Activated T-helper 1 cell treated with Interleukin-2 at 50 U/mL for 16 hours (primary cell): ENCODE measurements around the gene C1QTNF9B.
"Not testable (repeated sequence)": the region's sequence is repeated elsewhere in the genome, so short reads cannot be mapped to it uniquely, and the experiment has no call there.

Source experiments
- DNase-seq: peaks from one replicate; pipeline ENCODE4 v3.0.0-alpha.2; 2020; ENCODE audit warnings: low read depth

The C1QTNF9B gene

DNA sequence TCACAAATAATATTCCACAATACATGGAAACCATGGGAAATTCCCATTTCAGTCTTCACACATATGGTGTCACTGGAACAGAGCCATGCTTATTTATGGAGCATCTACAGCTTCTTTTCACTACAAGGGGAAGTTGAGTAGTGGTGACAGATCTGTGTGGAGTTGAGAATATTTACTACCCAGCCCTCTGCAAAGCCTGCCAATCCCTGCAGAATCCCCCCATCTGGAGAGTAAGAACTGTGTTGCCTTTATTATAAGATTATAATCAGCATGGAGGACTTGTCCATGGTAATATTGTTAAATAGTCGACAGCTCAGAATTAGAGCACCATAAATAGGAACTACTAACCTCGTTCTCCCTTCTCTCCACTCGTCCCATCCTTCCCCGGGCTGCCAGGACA lies 3.5 kb downstream of the C1QTNF9B start:
- DNase-seq, result not testable (repeated sequence)

DNA sequence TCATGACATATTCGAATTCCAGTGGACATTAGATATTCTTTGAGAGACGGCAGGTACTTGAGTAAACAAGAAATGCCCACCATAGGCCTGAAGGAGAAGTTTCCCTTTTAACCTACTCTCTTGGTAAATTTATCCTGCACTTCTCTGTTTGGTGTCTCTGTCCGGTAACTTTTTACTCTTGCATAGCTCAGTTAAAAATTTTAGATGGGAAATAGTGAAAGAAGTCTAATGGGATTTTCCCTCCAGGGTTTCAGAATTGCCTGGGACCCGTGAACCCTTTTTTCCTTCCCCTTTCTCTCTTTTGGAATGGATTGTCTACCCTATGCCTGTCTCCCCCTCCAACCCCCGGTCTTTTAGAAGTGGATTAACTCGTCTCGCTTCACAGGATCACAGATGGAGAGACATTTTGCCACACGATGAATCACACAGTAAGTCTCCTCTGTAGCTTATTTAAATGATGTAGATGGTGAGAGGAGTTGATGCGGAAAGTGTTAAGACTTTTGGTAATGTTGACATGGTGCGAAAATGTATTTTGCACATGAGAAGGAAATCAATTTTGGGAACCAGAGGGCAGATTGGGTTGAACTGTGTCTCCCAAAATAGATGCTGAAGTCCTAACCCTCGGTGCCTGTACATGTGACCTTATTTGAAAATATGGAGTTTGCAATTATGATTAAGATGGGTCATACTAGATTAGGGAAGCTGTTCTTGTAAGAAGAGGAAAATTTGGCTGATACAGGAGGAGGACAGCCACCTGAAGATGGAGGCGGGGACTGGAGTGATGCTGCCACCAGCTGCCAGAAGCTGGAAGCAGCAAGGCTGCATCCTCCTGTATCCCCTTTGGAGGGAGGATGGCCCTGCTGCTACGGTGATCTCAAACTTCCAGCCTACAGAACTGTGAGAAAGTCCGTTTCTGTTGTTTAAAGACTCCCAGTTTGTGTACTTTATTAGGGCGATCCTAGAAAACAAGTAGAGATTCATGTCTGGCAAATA lies 7.4 kb downstream of the C1QTNF9B start:
- no peak for DNase-seq

DNA sequence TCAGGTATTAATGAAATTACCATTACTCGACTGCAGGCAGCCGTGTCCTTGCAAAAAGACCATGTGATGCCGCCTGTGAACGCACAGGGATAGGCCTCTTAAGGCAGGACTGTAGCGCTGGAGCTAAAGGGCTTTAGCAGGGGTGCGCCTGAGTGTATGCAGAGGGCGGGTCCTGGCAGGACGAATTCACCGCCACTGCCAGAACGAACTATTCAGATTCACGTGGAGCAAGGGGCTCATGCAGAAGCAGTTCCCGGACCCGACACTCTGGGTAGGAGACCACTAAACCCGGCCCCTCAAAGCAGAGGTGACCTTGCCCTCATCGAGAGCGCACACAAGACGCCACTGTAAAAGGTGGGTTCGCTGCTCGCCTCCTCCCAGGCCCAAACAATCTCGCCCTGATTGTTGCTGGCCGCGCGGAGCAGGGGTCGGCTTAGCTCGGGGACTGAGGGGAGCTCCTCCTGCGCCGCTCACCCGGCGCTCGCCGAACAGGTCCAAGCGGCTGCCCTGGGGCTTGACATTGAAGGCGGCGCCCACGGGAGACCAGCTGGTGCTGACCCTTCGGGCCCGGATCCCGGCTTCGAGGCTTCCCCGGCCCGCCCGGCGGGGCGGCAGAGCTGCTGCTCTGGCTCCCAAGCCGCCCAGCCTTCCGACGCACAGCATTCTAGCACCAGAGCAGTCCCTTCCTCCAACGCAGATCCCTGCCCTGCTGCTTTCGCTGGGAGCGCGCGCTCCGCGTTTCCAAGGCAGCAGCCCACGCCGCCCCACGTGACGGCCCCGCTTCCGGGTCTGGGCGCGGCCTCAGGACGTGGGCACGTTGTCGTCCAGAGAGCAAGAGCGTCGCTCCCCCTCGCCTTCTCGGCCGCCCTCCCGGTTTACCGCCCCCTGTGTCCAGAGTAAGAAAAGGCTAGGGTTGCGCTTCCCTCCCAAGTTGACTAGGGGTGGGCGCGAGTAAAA lies 8.4 kb downstream of the C1QTNF9B start, which contains the start of gene MIPEP:
Gene MIPEP, minus strand, starts transcription at position 743 of the 957 bp plus-strand sequence. Its CDS starts 80 bp downstream, at position 663.
- peak; percentile 82 for DNase-seq

DNA sequence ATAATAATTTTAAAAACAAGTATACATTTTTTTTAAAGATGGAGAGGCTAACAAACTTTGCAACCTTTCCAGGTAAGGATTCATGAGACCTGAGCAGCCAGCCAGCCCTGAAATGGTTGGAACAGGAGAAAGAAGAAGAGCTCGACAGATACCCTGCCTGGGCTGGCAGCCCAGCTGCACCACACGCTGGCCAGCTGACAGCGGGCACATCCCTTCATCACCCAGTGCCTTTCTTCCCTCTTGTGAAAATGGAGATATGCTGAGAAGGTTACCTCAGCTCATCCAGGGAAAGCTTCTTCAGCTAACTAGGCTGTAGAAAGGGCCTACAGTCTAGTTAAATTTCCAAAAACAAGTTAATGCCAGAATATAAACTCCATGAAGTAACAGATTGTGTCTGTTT lies 12.9 kb downstream of the C1QTNF9B start:
- not testable (repeated sequence) for DNase-seq

DNA sequence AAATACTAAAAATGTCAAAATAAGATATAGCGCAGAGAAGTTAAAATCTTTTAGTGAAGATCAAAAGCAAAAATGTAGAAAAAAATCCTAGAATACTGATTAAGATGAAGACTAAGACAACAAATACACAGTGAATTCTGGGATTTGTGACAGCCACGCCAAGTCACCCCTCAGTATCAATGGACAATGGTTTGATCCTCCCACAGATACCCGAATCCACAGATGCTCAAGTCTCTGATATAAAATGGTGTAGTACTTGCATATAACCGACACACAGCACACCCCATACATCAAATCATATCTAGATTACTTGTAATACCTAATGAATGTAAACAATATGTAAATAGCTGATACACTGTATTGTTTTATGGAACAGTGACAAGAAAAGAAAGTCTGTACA lies 14.0 kb downstream of the C1QTNF9B start:
- DNase-seq, result no peak

DNA sequence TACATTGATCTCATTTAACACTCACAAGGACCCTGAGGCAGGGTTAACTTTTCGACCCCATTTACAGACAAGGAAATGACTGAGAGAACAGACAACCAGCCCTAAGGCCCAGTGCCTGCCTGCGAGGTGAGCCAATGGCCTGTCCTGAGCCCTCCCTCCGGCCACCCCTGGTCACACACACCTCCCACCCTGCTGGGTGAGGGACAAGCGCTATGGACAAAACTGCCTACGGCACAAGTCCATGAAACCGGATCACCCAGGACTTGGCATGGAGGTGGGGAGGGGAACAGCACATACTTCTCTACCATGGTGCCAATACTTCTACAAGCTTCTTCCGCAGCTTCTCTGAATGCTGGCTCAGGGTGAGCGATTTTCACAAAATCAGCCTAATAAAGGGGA lies 15.9 kb downstream of the C1QTNF9B start:
- not testable (repeated sequence) for DNase-seq

DNA sequence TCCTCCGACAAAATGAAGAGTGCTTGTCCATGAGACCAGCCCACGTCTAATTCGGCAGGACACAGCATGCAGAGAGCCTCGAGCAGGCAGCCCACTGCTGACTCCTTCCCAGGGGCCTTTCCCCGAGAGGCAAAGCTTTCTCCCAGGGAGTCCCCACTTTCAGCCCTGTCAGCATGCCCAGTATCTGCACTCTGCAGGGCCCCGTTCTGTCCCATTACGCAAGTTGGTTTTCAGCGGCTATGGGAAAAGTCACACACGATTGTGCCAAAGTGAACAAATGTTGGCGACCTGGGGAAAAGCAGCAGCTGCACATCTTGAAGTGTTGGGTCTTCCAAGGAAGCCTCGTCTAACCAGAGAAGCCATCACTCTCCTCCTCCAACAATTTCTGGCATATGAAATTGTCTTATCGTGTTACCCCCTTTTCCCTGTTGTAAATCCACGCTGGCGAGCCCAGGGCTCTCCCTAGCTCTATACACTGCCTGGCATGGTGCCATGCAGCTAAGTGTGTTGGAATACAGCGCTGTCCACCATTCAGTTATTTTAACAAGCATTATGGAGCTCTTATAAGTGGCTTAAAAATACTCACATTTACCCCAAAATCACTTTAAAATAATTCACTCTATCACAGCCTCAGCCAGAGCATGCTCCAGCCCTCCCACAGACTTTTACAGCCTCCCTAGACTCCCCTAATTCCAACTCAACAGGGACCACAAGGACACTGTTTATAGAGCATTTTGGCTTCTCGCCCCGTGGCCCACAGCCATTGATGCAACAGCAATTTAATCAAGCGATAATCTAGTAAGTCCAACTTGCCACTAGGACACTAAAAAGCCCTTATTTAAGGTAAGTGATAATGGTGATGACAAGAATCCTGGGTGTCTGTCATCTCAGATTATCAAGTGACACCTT lies 16.6 kb downstream of the C1QTNF9B start:
- not testable (repeated sequence) for DNase-seq

DNA sequence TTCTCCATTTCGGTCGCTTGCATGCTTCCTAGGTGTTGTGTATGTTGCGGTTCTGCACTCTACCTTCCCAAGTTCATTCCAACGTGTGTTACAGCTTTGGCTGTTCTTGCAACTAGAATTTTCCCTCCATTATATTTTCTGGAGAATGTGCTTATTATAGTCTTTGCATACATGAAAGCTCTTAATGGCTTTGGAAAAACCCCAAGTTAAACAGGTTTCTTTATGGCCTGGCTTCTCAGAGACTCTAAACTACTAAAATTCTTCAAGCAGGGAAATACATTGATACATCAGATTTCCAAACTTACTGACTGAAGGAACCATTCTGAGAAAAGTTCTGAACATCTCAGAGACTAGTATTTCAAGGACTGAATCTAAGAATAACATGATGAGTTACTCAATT lies 20.0 kb downstream of the C1QTNF9B start:
- DNase-seq, result no peak

DNA sequence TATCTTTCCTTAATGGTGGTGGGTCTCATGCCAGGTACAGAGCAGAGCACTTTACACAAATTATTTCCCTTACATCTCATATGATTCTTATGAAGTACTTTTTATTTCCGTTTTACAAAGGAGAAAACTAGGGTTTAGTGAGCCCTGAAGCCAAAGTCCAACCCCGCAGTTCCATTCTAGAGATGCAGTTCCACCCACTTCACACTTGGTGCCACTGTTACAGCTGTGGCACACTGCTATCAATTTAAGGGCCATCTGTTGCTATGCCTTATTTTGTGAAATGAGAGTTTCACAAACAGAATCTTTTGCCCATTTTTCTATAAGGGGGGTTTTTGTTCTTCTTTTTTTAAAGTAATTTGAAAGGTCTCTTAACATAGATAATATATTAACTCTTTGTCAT lies 21.0 kb downstream of the C1QTNF9B start:
- DNase-seq, result no peak

DNA sequence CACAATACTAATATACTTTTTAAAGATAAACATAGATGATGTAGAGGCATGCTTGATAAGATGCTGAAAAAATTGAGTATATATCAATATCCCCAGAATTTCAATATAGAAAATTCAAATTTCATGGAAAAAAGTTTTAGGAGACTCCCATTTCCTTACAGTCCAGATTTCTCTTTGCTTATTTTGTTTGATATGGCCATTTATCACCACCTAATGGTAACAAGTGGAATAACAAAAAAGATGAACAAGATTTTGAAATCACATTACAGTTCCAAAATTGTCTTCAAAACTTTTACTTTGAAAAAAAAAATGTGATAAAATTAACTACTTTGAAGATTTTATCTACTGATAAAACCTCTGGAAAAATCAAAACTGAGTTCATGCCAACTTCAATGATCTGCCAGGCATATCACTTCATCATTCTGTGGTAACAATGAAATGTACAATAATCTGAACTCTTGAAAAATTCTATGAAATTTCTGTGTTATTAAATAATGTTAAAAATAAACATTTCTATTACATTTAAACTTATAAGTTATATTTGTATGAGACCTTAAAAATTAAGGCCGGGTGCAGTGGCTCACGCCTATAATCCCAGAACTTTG lies 25.6 kb downstream of the C1QTNF9B start:
- DNase-seq, result no peak

DNA sequence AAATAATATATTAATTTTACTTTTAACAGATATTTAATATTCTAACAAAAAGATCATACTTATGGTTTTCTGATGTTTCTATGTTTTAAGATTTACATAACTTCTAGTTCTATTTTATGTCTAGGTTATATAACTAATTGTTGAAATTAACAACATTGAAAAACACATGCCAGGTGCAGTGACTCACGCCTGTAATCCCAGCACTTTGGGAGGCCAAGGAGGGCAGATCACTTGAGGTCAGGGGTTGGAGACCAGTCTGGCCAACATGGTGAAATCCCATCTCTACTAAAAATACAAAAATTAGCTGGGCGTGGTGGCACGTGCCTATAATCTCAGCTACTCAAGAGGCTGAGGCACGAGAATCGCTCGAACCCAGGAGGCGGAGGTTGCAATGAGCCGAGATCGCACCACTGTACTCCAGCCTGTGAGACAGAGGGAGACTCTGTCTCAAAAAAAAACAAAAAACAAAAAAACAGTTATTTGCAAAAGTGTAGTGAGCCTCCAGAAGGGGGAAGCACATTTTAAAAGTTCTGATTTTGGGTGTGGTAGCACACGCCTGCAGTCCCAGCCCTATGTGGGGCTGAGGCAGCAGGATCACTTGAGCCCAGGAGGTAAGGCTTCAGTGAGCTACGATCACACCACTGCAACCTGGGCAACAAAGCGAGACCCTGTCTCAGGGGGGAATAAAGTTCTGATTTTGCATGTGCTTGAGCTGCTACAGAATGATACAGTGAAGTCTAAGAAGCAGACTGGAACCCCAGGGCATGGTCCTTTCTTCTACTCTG lies 26.8 kb downstream of the C1QTNF9B start:
- DNase-seq, result no peak

DNA sequence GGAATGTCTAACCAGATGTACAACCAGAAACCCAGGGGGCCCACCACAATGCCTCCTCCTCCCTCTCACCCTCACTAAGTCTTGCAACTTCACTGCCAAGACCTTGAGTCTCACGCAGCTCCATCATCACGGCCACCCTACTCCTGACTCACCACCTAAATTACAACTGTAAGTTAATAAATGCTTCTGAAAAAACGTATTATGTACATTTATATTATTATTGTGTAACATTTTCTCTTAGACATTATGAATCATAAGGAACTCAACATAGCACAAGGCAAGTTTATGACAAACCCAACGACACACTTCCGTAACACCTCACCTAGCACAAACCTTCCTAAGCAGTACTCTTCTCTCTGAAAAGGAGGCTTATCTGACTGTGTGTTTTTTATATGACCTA lies 28.8 kb downstream of the C1QTNF9B start:
- no peak for DNase-seq

DNA sequence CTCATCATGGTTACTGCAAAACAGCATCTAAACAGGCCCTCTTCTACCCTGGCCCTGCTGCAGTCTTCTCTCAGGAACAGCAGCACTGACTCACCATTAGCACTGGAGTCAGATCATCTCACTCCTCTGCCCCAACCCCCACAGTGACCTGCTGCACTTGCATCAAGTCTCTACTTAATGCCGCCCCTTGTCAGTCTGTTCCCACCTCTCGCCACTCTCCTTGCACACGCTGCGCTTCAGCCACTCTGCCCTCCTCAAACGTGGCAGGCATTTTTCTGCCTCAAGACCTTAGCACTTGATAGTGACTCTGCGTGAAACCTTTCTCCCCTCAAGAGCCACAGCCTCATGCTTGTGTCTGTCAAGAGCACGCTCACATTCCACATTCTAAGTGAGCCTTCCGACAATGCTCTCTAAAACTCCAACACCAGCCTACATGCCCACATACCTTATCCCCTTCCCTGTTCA lies 30.2 kb downstream of the C1QTNF9B start:
- DNase-seq, result no peak

DNA sequence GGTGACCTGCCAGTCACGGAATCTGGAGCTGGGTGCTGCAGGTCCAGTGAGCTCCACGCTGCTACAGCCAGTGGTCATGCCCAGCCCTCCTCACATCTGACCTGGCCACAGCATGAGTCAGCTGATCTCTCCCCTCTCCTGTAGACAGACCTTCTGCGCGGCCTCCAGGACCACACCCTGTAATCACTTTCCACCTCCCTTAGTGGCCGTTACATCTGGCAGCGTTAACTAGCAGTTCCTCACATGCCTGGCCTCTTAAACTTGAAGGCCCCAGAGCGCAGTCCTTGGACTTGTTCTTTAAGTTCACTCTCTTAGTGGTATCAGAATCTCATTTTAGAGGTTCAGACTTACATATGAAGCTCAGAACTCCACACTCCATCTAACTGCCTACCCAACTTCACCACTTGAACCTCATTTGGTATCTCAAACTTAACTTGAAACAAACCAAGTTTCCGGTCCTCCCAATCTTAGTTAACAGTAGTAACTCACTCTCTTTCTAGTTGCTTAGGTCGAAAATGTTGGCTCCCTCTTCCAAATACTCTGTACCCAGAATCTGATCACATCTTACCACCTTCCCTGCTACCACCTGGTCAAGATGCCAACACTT lies 30.8 kb downstream of the C1QTNF9B start:
- no peak for DNase-seq

DNA sequence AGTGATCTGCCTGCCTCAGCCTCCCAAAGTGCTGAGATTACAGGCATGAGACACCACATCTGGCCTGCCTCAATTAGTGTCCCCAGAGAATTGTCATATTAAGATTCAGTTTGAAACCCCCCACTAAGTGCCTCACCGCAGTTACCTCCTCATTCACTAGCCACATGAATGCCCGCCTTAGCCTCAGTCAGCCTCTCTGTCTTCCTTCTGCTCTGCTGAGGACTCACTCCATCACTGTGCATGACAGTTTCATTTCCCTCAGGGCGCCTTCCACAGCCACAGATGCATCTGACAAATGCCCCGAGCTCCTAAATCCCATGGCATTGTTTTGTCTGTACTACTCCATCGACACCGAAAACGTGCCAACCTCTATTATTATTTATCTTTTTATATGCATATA lies 31.4 kb downstream of the C1QTNF9B start:
- DNase-seq, result no peak

DNA sequence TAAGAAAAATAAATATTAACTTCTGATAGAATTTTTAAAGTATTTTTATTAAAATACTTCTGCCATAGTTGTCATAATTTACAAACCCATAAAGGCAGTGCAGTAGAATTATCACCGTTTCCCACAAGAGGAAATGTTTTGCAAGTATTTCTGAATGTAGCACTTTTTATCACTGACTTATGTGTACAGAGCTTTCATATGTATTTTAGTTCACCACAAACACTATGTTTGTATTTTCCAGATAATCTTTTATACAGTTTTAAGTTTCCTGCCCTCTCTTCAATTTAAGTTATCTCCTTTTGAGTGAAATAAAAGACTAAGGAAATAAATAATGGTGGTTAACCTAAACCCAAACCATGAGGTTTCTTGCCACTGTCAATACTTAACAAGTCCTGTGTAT lies 32.3 kb downstream of the C1QTNF9B start:
- DNase-seq, result no peak

DNA sequence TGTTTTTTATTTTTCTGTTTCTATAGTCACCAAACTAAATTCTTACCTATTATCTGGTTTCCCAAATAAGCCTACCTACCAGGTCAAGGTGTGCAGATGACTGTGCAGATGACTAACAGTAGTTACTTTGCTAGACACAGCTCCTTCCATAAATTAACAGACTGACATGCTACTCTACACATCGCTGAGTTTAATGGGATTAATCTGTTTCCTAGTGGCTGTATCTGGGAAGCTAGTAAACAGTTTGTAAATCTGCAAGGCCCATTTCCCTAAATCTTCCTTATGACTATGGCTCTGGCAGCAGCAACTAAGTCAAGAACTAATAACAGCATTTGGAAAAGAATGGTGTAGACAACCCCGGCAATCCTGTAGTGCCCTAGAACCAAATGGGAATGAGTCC lies 36.0 kb downstream of the C1QTNF9B start:
- DNase-seq, result no peak

DNA sequence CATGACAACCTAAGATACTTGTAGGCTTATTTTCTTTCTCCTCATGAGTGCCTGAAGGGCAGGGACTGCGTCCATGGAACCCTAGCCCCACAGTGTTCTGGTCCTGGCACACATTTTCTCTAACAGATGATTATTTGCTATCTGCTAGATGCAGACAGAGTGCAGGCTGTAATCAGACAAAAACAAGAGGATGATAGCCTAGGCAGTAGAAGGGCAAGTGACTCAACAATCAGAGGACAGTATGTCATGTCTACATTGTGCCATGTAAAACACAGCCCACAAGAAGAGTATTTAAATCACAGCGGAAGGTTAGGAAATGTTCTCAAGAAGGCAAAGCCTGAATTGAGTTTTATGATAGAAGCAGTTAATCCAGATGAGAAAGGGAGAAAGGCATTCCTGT lies 37.4 kb downstream of the C1QTNF9B start:
- DNase-seq, result no peak

DNA sequence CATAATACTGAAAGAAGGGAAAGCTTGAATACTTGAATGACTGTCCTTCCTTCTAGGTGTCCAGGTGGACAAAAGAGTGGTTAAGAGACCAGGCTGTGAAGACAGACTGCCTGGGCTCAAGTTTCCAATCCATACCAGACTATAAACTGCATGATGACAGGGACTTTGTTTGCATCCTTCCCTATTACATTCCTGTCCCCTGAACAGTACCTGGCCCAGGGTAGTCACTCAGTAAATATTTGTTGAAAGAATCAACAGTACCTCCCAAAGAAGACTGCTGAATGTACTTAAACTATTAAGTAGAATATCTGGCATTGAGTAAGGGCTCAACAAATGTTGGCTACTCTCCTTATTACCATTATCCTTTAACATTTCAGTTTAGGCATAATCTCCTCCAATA lies 37.8 kb downstream of the C1QTNF9B start:
- no peak for DNase-seq

DNA sequence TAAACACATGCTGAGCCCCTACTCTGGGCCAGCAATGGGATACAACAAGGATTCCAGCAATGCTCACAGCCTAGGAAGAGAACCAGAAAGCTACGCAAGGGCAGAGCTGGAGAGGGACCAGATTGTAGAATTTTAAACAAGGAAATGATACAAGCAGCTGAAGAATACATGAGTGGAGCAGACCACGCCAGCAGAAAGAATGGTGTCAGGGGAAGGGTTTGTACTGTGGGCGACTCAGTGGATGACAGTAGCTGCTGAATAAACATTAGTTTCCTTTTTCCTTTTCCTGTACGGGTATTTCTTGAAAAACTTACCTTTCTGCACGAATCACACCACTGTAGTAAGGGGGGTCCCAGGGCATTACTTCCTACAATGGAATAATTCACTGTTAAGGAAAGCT lies 38.8 kb downstream of the C1QTNF9B start:
- no peak for DNase-seq
